ENCODE results near the gene JADE2. TPM values are rescaled to one million over a fixed set of nuclear protein-coding genes. Genes with fewer than 3 reads are reported as not detected.

Gene JADE2
- total and polyA plus RNA-seq, 2 of the 8 experiments (the other 6 are each of a cell fraction or from before 2014, with no cell fraction given), result 19.2 to 55.8 TPM

GRCh38 chr5:134506054-134507039 is 19.1 kb upstream of the JADE2 start (continued):
- TF ChIP-seq HDAC2 (IDR thresholded peaks at IDR 0.05; ENCODE audit: borderline replicate concordance in 1 of 2, low read depth in 2 of 2, low read length in 2 of 2) (peak; percentile 26 to 27; a peak in 1 of 4 replicates), SIN3A (conservative IDR thresholded peaks at IDR 0.05 in 1 of 2, IDR thresholded peaks at IDR 0.05 in 1 of 2; ENCODE audit: low read depth in 1 of 2, low read length in 2 of 2) (peak; percentile 77 to 81; a peak in 3 of 4 replicates), ATF2 (IDR thresholded peaks at IDR 0.05; ENCODE audit: low read length) (peak; percentile 90), CTCF (IDR thresholded peaks at IDR 0.05; ENCODE audit: control extremely low read depth in 1 of 3, insufficient read depth in 1 of 3, low read depth in 1 of 3, low read length in 3 of 3) (no peak), KDM4A (IDR thresholded peaks at IDR 0.05; ENCODE audit: low read depth, low read length, severe bottlenecking) (no peak), SP1 (IDR thresholded peaks at IDR 0.05; ENCODE audit: low read depth, low read length) (0 out of 2 replicates have a peak, but pooled peaks have one; percentile 26), SIX5 (IDR thresholded peaks at IDR 0.05; ENCODE audit: low read depth, low read length) (no peak), BRCA1 (IDR thresholded peaks at IDR 0.05; ENCODE audit: low read depth, low read length) (no peak), TAF1 (IDR thresholded peaks at IDR 0.05; ENCODE audit: low read depth, low read length) (0 out of 2 replicates have a peak, but pooled peaks have one; percentile 19), E2F6 (IDR thresholded peaks at IDR 0.05) (no peak), EGR1 (IDR thresholded peaks at IDR 0.05; ENCODE audit: borderline replicate concordance, low read depth, low read length) (no peak), KDM5A (IDR thresholded peaks at IDR 0.05; ENCODE audit: low read length) (no peak), CHD2 (IDR thresholded peaks at IDR 0.05; ENCODE audit: low read length) (no peak)

Measured in H1 (cell line).